Immature natural killer cell (primary cell): ENCODE data around the gene ATF7IP2. TPM values are rescaled to one million over a fixed set of nuclear protein-coding genes. Genes with fewer than 3 reads are reported as not detected.
A peak's percentile ranks its signal among the peaks of the same experiment; 100 is the strongest.

Experiments
- DNase-seq, 3 donors: peaks; one replicate each; pipeline ENCODE4 v3.0.0; 2022; ENCODE audit warnings: mixed read lengths in 1 of 3
- H3K27ac Mint-ChIP-seq, 6 donors: one replicate each; pipeline ENCODE4 v1.8.0; 2020; ENCODE audit warnings: mixed read lengths in 6 of 6, mild to moderate bottlenecking in 5 of 6, inconsistent platforms in 4 of 6, moderate library complexity in 3 of 6
- H3K27me3 Mint-ChIP-seq, 3 donors: one replicate each; pipeline ENCODE4 v1.8.0; 2020 to 2021; ENCODE audit warnings: low read depth in 3 of 3, mild to moderate bottlenecking in 3 of 3, mixed read lengths in 3 of 3, moderate library complexity in 3 of 3, inconsistent platforms in 1 of 3
- H3K36me3 Mint-ChIP-seq, 3 donors: one replicate each; pipeline ENCODE4 v1.8.0; 2020; ENCODE audit warnings: mixed read lengths in 3 of 3, inconsistent platforms in 2 of 3, mild to moderate bottlenecking in 2 of 3
- H3K4me1 Mint-ChIP-seq, 2 donors: one replicate each; pipeline ENCODE4 v1.8.0; 2020; ENCODE audit warnings: inconsistent platforms in 2 of 2, mild to moderate bottlenecking in 2 of 2, mixed read lengths in 2 of 2, moderate library complexity in 1 of 2
- H3K4me3 Mint-ChIP-seq, 5 donors: one replicate each; pipeline ENCODE4 v1.8.0; 2020; ENCODE audit warnings: mild to moderate bottlenecking in 5 of 5, mixed read lengths in 5 of 5, inconsistent platforms in 3 of 5, moderate library complexity in 3 of 5
- H3K9me3 Mint-ChIP-seq, 6 donors: one replicate each; pipeline ENCODE4 v1.8.0; 2020; ENCODE audit warnings: mild to moderate bottlenecking in 6 of 6, mixed read lengths in 6 of 6, inconsistent platforms in 4 of 6, moderate library complexity in 3 of 6
- polyA plus RNA-seq, 3 donors: library from polyadenylated mRNA; unstranded; fragments of 300-500 nt; fragmentation: Illumina TruSeq; gene quantifications; one replicate each; pipeline ENCODE4 v1.2.3, GENCODE V29; 2021

The ATF7IP2 gene
- polyA plus RNA-seq, 3 donors from 2014 or later: 34.5 to 118 (median 39.1) TPM

DNA sequence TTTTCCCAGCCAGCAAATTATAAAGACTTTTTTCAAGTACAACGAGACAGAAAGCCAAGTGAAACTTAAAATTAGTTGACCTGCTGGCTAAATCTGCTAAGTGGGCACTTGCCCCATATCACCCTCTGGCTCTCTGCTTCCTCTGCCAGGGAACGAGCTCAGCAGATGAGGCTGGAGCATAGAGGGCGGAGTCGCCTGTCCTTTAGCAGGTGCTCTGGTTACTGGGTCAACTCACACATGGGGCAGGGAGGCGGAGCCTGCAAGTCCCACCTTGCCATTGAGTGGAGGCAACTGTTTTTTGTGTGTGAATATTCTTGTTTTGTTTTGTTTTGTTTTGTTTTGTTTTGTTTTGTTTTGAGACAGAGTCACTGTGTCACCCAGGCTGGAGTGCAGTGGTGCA is 132.0 kb downstream of the ATF7IP2 start:
- no peaks in the 10 kb centered on the region for H3K4me1 Mint-ChIP-seq
- DNase-seq: no peak
- peaks cover 2 to 9% (median 3%) of the 10 kb centered on the region in 3 donors for H3K27me3 Mint-ChIP-seq
- no peaks in the 10 kb centered on the region for H3K9me3 Mint-ChIP-seq
- H3K36me3 Mint-ChIP-seq: no peaks in the 10 kb centered on the region
- no peak overlapping the region for H3K27ac Mint-ChIP-seq
- no peak overlapping the region for H3K4me3 Mint-ChIP-seq

DNA sequence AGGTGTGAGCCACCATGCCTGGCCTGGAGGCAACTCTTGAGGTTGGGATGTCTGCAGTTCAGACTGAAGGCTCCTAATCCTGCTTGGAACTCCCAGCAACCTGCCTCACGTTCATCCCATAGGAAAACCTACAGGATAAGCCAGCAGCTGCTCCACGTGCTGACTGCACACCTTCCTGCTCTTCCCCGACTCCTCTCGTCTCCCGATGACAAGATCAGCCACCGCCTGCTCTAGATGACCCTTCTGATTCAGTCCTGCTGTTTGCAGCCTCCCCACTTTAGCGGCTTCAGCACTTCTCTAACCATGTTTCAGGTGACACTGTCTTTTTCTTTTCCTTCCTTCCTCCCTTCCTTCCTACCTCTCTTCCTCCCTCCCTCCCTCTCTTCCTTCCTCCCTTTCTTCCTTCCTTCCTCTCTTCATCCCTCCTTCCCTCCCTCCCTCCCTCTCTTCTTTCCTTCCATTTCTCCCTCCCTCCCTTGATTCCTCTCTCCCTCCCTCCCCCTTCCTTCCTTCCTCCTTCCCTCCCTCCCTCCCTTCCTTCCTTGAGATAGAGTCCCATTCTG is 132.7 kb downstream of the ATF7IP2 start:
- no peak overlapping the region for H3K27ac Mint-ChIP-seq
- H3K4me3 Mint-ChIP-seq: no peak overlapping the region
- no peaks in the 10 kb centered on the region for H3K4me1 Mint-ChIP-seq
- no peak for DNase-seq
- H3K36me3 Mint-ChIP-seq: no peaks in the 10 kb centered on the region
- no peaks in the 10 kb centered on the region for H3K9me3 Mint-ChIP-seq
- peaks cover 2 to 9% (median 3%) of the 10 kb centered on the region in 3 donors for H3K27me3 Mint-ChIP-seq

DNA sequence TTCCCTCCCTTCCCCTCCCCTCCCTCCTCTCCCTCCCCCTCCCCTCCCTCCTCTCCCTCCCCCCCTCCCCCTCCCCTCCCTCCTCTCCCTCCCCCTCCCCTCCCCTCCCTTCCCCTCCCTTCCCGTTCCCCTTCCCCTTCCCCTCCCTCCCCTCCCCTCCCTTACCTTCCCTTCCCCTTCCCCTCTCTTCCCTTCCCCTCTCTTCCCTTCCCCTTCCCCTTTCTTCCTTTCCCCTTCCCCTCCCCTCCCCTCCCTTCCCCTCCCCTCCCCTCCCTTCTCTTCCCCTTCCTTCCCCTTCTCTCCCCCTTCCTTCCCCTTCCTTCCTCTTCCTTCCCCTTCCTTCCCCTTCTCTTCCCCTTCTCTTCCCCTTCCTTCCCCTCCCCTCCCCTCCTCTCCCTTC is 133.4 kb downstream of the ATF7IP2 start:
- DNase-seq: no peak
- Mint-ChIP-seq H3K27ac (no peak overlapping the region), H3K9me3 (no peaks in the 10 kb centered on the region), H3K27me3 (peaks cover 2 to 6% (median 3%) of the 10 kb centered on the region in 3 donors), H3K4me1 (no peaks in the 10 kb centered on the region), H3K4me3 (no peak overlapping the region), H3K36me3 (no peaks in the 10 kb centered on the region)

DNA sequence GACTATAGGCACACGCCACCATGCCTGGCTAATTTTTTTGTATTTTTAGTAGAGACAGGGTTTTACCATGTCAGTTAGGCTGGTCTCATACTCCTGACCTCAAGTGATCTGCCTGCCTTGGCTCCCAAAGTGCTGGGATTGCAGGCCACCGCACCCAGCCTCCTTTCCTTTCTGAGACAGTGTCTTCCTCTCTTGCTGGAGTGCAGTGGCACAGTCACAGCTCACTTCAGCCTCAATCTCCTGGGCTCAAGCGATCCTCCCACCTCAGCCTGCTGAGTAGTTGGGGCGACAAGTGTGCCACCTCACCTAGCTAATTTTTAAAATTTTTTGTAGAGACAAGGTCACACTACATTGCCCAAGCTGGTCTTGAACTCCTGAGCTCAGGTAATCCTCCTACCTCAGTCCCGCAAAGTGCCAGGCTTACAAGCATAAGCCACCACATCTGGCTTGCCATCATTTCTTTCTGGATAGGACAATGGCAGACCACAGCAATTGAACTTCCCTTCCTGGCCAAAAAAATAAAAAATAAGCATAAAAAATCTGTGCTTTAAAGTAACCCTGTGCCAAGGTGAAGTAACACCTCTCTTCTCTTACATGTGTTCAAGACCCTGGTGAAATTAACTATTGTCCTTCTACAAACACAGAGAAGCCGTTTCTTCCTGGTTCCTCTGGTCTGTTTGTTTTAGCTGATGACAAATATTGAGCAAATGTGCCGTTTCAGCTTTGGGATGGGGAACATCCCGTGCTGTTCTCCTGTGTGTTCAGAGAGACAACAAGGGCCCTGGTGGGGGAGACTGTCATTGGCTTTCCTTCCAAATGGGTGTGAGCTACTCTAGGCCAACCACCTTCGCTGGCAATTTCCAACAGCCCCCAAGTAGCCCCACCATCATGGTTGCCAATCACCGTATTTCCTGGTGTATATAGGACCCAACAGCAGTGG is 134.3 kb downstream of the ATF7IP2 start:
- no peak overlapping the region for H3K4me3 Mint-ChIP-seq
- no peaks in the 10 kb centered on the region for H3K4me1 Mint-ChIP-seq
- no peak overlapping the region for H3K27ac Mint-ChIP-seq
- H3K9me3 Mint-ChIP-seq: no peaks in the 10 kb centered on the region
- no peak for DNase-seq
- no peaks in the 10 kb centered on the region for H3K36me3 Mint-ChIP-seq
- peaks cover 2 to 6% (median 3%) of the 10 kb centered on the region in 3 donors for H3K27me3 Mint-ChIP-seq

DNA sequence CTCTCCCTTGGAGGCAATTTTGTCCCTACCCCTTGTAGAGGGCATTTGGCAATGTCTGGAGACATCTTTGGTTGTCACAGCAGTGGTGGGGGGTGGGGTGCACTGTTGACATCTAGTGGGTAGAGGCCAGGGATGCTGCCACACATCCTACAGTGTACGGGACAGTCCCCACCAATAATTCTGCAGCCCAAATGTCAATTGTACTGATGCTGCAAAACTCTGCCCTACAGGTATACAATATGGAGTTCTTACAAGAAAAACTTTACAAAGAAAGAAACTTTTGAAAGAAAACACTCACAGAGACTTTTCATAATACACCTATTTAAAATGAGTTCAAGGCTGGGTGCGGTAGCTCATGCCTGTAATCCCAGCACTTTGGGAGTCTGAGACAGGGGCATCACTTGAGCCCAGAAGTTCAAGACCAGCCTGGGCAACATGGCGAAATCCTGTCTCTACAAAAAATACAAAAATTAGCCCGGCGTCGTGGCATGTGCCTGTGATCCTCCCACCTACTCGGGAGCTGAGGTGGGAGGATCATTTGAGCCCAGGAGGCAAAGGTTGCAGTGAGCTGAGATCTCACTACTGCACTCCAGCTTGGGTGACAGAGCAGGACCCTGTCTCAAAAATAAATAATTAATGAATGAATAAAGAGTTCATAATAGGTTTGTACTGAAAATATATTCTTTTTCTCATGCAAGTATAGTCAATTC is 135.2 kb downstream of the ATF7IP2 start:
- Mint-ChIP-seq H3K36me3 (no peaks in the 10 kb centered on the region), H3K9me3 (no peaks in the 10 kb centered on the region), H3K27me3 (peaks cover 2 to 13% (median 3%) of the 10 kb centered on the region in 3 donors), H3K4me3 (no peak overlapping the region), H3K4me1 (no peaks in the 10 kb centered on the region), H3K27ac (no peak overlapping the region)
- DNase-seq: no peak

DNA sequence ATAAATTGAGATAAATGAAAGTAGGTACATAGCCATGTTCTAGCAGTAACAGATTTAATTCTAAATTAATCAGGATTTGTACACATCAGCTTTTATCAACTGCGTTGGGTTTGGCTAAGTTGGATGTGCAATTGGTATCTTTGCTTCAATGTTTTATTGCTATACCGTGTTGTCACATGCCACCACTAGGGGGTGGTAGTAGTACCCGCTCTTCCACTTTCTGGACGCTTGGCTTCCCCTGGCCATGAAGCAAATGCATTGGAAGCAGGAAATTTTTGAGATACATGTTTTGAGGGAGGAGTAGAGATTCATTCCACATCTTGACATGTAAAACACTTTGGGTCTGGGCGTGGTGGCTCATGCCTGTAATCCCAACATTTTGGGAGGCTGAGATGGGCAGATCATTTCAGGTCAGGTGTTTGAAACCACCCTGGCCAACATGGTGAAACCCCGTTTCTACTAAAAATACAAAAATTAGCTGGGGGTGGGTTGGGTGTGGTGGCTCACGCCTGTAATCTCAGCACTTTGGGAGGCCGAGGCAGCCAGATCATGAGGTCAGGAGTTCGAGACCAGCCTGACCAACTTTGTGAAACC is 135.9 kb downstream of the ATF7IP2 start:
- no peak overlapping the region for H3K27ac Mint-ChIP-seq
- no peaks in the 10 kb centered on the region for H3K4me1 Mint-ChIP-seq
- no peak overlapping the region for H3K4me3 Mint-ChIP-seq
- peak; percentile 12 to 32 (median 31) for DNase-seq
- H3K27me3 Mint-ChIP-seq: peaks cover 2 to 15% (median 3%) of the 10 kb centered on the region in 3 donors
- H3K36me3 Mint-ChIP-seq: no peaks in the 10 kb centered on the region
- no peaks in the 10 kb centered on the region for H3K9me3 Mint-ChIP-seq

DNA sequence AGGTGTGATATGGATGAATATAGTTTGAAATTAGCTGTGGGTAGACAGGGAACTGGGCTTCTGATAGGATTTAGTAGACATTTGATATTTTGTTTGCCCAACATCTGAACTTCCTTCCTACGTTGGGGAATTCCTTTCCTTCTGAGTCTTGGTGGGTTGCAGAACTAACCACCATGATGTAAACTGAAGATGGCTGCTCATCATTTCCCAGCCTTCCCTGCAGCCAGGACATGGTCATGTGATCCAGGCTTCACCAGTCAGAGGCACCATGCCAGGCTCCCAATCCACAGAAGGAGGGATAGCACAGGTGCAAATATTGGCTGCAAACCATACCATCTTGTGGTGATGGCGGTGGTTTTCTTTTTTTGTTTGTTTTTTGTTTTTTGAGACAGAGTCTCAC is 137.1 kb downstream of the ATF7IP2 start:
- Mint-ChIP-seq H3K4me1 (no peaks in the 10 kb centered on the region), H3K27ac (no peak overlapping the region), H3K9me3 (no peaks in the 10 kb centered on the region), H3K4me3 (no peak overlapping the region), H3K27me3 (peaks cover 2 to 15% (median 3%) of the 10 kb centered on the region in 3 donors), H3K36me3 (no peaks in the 10 kb centered on the region)
- DNase-seq: no peak

DNA sequence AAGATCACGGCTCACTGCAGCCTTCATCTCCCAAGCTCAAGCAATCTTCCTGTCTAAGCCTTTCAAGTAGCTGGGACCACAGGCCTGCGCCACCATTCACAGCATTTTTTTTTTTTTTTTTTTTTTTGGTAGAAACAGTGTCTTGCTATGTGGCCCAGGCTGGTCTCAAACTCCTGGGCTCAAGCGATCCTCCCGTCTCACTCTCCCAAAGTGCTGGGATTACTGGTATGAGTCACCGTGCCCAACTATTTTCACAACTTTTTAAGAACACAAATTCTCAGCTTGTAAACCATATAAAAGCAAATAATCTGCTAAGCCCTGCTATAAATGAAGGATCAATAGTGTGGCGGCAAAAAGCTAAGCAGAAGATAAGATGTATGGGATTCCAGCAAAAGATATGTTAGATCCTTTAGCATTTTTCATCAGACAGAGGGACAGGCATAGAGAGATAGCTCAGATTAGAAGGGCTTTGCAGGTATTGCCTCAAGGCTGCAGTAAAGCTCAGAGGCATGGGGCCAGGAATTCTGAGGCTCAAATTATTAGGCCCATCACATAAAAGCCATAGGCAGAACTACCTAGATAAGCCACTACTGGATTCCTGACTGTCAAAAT is 139.5 kb downstream of the ATF7IP2 start:
- DNase-seq: no peak
- H3K4me1 Mint-ChIP-seq: peaks cover 0 to 5% of the 10 kb centered on the region in 2 donors
- peaks cover 0 to 9% (median 3%) of the 10 kb centered on the region in 3 donors for H3K27me3 Mint-ChIP-seq
- H3K4me3 Mint-ChIP-seq: no peak overlapping the region
- H3K27ac Mint-ChIP-seq: no peak overlapping the region
- H3K36me3 Mint-ChIP-seq: no peaks in the 10 kb centered on the region
- no peaks in the 10 kb centered on the region for H3K9me3 Mint-ChIP-seq

DNA sequence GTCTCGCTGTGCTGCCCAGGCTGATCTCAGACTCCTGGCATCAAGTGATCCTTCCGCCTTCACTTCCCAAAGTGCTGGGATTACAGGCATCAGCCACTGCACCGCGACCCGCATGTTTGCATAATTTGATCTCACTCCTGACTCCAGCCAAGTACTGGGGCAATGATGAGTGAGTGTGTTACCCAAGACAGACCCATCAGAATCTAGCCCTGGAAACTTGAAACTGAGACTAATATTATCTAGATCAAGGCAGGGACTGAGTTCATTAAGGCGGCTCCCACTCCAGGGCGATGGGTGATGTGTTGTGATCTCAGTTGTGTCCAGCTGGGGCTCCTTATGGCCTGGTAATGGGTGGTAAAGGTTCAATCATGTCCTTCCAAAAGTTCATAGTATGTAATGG is 141.1 kb downstream of the ATF7IP2 start:
- Mint-ChIP-seq H3K27ac (no peak overlapping the region), H3K9me3 (no peaks in the 10 kb centered on the region), H3K36me3 (no peaks in the 10 kb centered on the region), H3K4me1 (peaks cover 0 to 5% of the 10 kb centered on the region in 2 donors), H3K27me3 (peaks cover 0 to 9% (median 4%) of the 10 kb centered on the region in 3 donors), H3K4me3 (no peak overlapping the region)
- DNase-seq: no peak

DNA sequence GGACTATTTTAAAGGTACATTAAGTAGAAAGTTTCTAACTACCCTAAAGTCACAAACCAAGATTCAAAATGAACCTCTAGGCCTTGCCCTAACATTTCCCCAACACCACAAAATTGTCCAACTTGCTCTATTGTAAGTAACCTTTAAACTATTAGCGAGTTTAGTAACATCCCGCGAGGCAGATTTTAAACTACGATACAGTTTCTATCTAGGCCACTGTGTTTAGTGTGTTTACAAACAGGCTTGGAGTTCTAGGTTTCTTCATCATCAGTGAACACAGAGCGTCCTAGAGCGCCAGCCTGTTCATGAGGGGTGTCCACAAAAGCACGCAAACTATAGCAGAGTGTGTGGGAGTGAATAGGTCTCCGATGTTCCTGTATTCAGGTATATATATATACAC is 142.8 kb downstream of the ATF7IP2 start:
- Mint-ChIP-seq H3K4me1 (peaks cover 0 to 5% of the 10 kb centered on the region in 2 donors), H3K36me3 (no peaks in the 10 kb centered on the region), H3K27me3 (peaks cover 0 to 9% (median 4%) of the 10 kb centered on the region in 3 donors), H3K27ac (no peak overlapping the region), H3K4me3 (no peak overlapping the region), H3K9me3 (no peaks in the 10 kb centered on the region)
- no peak for DNase-seq

DNA sequence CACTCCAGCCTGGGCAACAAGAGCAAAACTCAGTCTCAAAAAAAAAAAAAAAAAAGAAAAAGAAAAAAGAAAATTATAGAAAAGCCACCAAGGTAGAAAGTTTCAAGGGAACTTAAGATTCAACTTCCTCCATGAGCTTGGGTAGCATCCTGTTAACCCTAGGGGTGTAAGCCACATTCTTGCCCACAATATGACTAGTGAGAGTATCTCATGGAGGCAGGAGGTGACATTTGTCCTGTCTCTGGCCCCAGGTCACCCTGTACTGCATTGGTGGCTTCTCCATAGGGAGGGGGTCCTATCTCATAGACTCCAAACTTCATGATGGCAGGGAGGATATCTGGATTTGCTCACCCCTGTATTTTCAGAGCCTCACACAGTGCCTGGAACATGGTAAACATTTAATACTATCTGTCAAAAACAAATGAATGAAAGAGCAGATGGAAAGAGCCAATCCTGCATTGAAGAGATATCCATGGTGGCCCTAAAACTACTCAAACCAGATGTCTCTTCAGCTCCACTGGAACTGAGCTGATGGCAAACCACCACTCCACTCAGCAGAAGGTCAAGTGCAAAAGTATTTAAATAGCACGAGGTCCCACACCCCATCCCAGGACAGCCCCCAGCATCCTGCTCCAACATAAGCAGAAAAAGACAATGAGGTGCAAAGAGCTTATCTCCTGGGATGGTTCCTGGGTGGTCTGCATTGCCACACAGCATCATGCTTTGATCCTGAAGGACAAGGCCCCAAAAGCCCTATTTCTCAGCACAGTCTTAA is 144.2 kb downstream of the ATF7IP2 start:
- H3K36me3 Mint-ChIP-seq: no peaks in the 10 kb centered on the region
- H3K4me3 Mint-ChIP-seq: no peak overlapping the region
- DNase-seq: no peak
- H3K27me3 Mint-ChIP-seq: peaks cover 2 to 9% (median 4%) of the 10 kb centered on the region in 3 donors
- peak overlapping the region in 1 of 6 donors; percentile 10 for H3K27ac Mint-ChIP-seq
- H3K9me3 Mint-ChIP-seq: no peaks in the 10 kb centered on the region
- peaks cover 0 to 5% of the 10 kb centered on the region in 2 donors for H3K4me1 Mint-ChIP-seq

DNA sequence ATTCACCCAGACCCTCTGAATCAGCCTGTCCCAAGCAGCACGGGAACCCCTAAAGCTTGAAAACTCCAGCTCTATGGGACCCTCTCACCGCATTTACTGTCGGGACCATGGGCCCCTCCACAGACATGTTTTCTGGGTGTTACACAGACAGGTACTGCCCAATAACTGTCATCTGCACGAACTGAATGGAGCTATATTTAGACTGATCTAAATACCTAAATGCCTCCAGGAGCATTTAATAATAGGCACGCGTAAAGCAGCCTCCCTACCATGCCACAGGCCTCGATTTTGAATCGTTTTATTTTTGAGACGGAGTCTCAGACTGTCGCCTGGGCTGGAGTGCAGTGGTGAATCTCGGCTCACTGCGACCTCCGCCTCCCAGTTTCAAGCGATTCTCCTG is 144.8 kb downstream of the ATF7IP2 start:
- Mint-ChIP-seq H3K9me3 (no peaks in the 10 kb centered on the region), H3K36me3 (no peaks in the 10 kb centered on the region), H3K4me1 (peaks cover 0 to 5% of the 10 kb centered on the region in 2 donors), H3K27ac (no peak overlapping the region), H3K27me3 (peaks cover 2 to 6% (median 4%) of the 10 kb centered on the region in 3 donors), H3K4me3 (no peak overlapping the region)
- DNase-seq: no peak

DNA sequence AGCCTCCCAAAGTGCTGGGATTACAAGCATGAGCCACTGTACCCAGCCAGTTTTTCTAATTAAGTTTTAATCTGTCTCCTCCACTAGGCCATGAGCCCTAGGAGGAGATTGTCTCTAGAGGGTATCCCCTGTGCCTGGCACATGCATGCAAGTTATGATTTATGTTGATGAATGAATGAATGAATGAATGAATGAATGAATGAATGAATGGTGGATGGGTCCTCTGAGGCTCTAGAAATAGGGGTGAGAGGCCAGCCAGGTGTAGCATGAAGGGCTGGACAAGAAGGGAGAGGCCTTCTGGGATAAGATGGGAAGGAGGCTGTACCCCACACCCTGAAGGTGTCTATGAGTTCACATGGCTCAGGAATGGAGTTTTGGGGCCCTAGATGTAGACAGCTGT is 145.7 kb downstream of the ATF7IP2 start:
- Mint-ChIP-seq H3K36me3 (no peaks in the 10 kb centered on the region), H3K4me3 (no peak overlapping the region), H3K27me3 (peaks cover 0 to 7% (median 2%) of the 10 kb centered on the region in 3 donors), H3K27ac (no peak overlapping the region), H3K4me1 (peaks cover 0 to 5% of the 10 kb centered on the region in 2 donors), H3K9me3 (no peaks in the 10 kb centered on the region)
- no peak for DNase-seq
